H1 (cell line): Measurements from ENCODE around the gene EEF1AKMT3. TPM values are rescaled to one million over a fixed set of nuclear protein-coding genes. Genes with fewer than 3 reads are reported as not detected.

Experiments used
- CEBPB ChIP-seq: IDR thresholded peaks from 2 replicates; pipeline ENCODE4 v1.6.1; 2012; ENCODE audit warnings: low read depth, low read length
- CREB1 ChIP-seq: IDR thresholded peaks from 2 replicates; pipeline ENCODE4 v1.6.1; 2012; ENCODE audit warnings: inconsistent platforms
- CTBP2 ChIP-seq: IDR thresholded peaks from 2 replicates; pipeline ENCODE4 v1.7.0; 2011; ENCODE audit warnings: borderline replicate concordance, mild to moderate bottlenecking, moderate library complexity, mixed read lengths, low read length; ENCODE audit not compliant: insufficient read depth, insufficient read length
- CTCF ChIP-seq, 3 experiments: IDR thresholded peaks; 1 replicate in 2 of 3; 2 replicates in 1 of 3; pipeline versions ENCODE4 v1.5.1 to v1.6.1; 2011; ENCODE audit warnings: low read length in 3 of 3, mild to moderate bottlenecking in 3 of 3, inconsistent platforms in 2 of 3, low read depth in 1 of 3, moderate library complexity in 1 of 3; ENCODE audit not compliant: insufficient read depth in 1 of 3; ENCODE audit errors: control extremely low read depth in 1 of 3
- EP300 ChIP-seq, 2 experiments: IDR thresholded peaks; 1 replicate in 1 of 2; 2 replicates in 1 of 2; pipeline ENCODE4 v1.6.1; 2011 to 2012; ENCODE audit warnings: low read depth in 2 of 2, low read length in 2 of 2, mild to moderate bottlenecking in 2 of 2, borderline replicate concordance in 1 of 2, inconsistent platforms in 1 of 2, moderate library complexity in 1 of 2
- RBBP5 ChIP-seq: IDR thresholded peaks from 2 replicates; pipeline ENCODE4 v1.7.1; 2012; ENCODE audit warnings: low read depth, mild to moderate bottlenecking, inconsistent platforms, low read length, moderate library complexity, borderline replicate concordance
- SIRT6 ChIP-seq: IDR thresholded peaks from one replicate; pipeline ENCODE4 v1.7.1; 2012; ENCODE audit warnings: low read length, inconsistent platforms
- SP1 ChIP-seq: IDR thresholded peaks from 2 replicates; pipeline ENCODE4 v1.6.1; 2011; ENCODE audit warnings: low read depth, low read length
- USF2 ChIP-seq: IDR thresholded peaks from 2 replicates; pipeline ENCODE4 v1.6.1; 2011; ENCODE audit warnings: low read length, improper control_type of control experiment
- polyA plus RNA-seq, 7 experiments: library from polyadenylated mRNA; depleted of rRNA in 3 of 7; stranded (reverse) in 5 of 7; unstranded in 2 of 7; fragments of >200 nt in 5 of 7; fragments of 200-250 nt in 2 of 7; gene quantifications; 1 replicate in 5 of 7; 2 replicates in 1 of 7; 4 replicates in 1 of 7; pipeline versions ENCODE4 v1.2.1 to v1.2.3, GENCODE V29; 2011 to 2013; ENCODE audit warnings: missing spikeins in 2 of 7, mixed read lengths in 2 of 7
- total RNA-seq: library from RNA; stranded (reverse); fragmentation: NEBNext Ultra II Directional; extraction: Animal tissue kit (Norgen Biotek cat#: 25700); gene quantifications from 2 replicates; pipeline ENCODE4 v1.2.1, GENCODE V29; 2021

Gene EEF1AKMT3
- total and polyA plus RNA-seq, 2 of the 8 experiments (the other 6 are each of a cell fraction or from before 2014, with no cell fraction given) = 3.1 to 4.4 TPM

- 0 out of 2 replicates have a peak, but pooled peaks have one; percentile 25 for TF ChIP-seq CREB1
- 0 out of 2 replicates have a peak, but pooled peaks have one; percentile 28 for TF ChIP-seq SP1
- TF ChIP-seq CTCF (IDR thresholded peaks at IDR 0.05; ENCODE audit: control extremely low read depth in 1 of 3, insufficient read depth in 1 of 3, low read depth in 1 of 3, low read length in 3 of 3) = peak in 2 of 3 experiments; percentile 41 to 61; a peak in 3 of 4 replicates
- TF ChIP-seq USF2 = no peak
- no peak for TF ChIP-seq SIRT6
- no peak for TF ChIP-seq CEBPB
- TF ChIP-seq CTBP2 = no peak
- no peak for TF ChIP-seq EP300 (IDR thresholded peaks at IDR 0.05; ENCODE audit: borderline replicate concordance in 1 of 2, low read depth in 2 of 2, low read length in 2 of 2)
- TF ChIP-seq RBBP5 = no peak; the same call in 1 of the 2 replicates
Measured at GRCh38 chr12:57765003-57765697, 7.3 kb upstream of the EEF1AKMT3 start (continued).
